ENCODE results near the gene AK9.

AK9 gene

GRCh38 chr6:109453156-109453555 lies 237.8 kb downstream of the AK9 start:
- Histone ChIP-seq H3K9me3 (no peaks in the 10 kb centered on the region; the same call in 1 of the 2 replicates), H3K4me1 (peaks cover 4% of the 10 kb centered on the region; the same call in 1 of the 2 replicates), H3K27me3 (no peaks in the 10 kb centered on the region), H3K4me3 (ENCODE audit: low read depth, low read length) (no peak overlapping the region), H3K36me3 (peaks cover 12% of the 10 kb centered on the region)
- no peak for DNase-seq
- TF ChIP-seq CTCF (IDR thresholded peaks at IDR 0.05; ENCODE audit: low read depth, low read length), result no peak

- no peak overlapping the region for H3K4me3 ChIP-seq (ENCODE audit: low read depth, low read length)
- no peaks in the 10 kb centered on the region for H3K27me3 ChIP-seq
- H3K9me3 ChIP-seq, result no peaks in the 10 kb centered on the region; the same call in 1 of the 2 replicates
- no peak for TF ChIP-seq CTCF (IDR thresholded peaks at IDR 0.05; ENCODE audit: low read depth, low read length)
- H3K36me3 ChIP-seq, result peaks cover 13% of the 10 kb centered on the region
- DNase-seq, result no peak
- H3K4me1 ChIP-seq, result peaks cover 4% of the 10 kb centered on the region; the same call in 1 of the 2 replicates
Measured at GRCh38 chr6:109452181-109452580, 238.8 kb downstream of the AK9 start.

GRCh38 chr6:109451376-109451775 lies 239.6 kb downstream of the AK9 start:
- DNase-seq, result no peak
- Histone ChIP-seq H3K4me3 (ENCODE audit: low read depth, low read length) (no peak overlapping the region), H3K4me1 (peaks cover 4% of the 10 kb centered on the region; the same call in 1 of the 2 replicates), H3K27me3 (no peaks in the 10 kb centered on the region), H3K9me3 (no peaks in the 10 kb centered on the region; the same call in 1 of the 2 replicates), H3K36me3 (peaks cover 21% of the 10 kb centered on the region)
- TF ChIP-seq CTCF (IDR thresholded peaks at IDR 0.05; ENCODE audit: low read depth, low read length), result no peak

GRCh38 chr6:109450801-109451200 lies 240.2 kb downstream of the AK9 start:
- TF ChIP-seq CTCF (IDR thresholded peaks at IDR 0.05; ENCODE audit: low read depth, low read length), result no peak
- no peak for DNase-seq

GRCh38 chr6:109449795-109450673 lies 241.0 kb downstream of the AK9 start:
- TF ChIP-seq CTCF (IDR thresholded peaks at IDR 0.05; ENCODE audit: low read depth, low read length), result no peak
- H3K9me3 ChIP-seq, result no peaks in the 10 kb centered on the region; the same call in 1 of the 2 replicates
- H3K4me1 ChIP-seq, result peaks cover 4% of the 10 kb centered on the region; the same call in 1 of the 2 replicates
- no peak for DNase-seq
- H3K27me3 ChIP-seq, result no peaks in the 10 kb centered on the region
- H3K36me3 ChIP-seq, result peaks cover 32% of the 10 kb centered on the region
- H3K4me3 ChIP-seq (ENCODE audit: low read depth, low read length), result no peak overlapping the region

More at GRCh38 chr6:109450801-109451200, 240.2 kb downstream of the AK9 start:
- Histone ChIP-seq H3K4me1 (peaks cover 4% of the 10 kb centered on the region; the same call in 1 of the 2 replicates), H3K27me3 (no peaks in the 10 kb centered on the region), H3K36me3 (peaks cover 24% of the 10 kb centered on the region), H3K9me3 (no peaks in the 10 kb centered on the region; the same call in 1 of the 2 replicates), H3K4me3 (ENCODE audit: low read depth, low read length) (no peak overlapping the region)
